ENCODE measurements around the gene LYRM2. TPM values are rescaled to one million over a fixed set of nuclear protein-coding genes. Genes with fewer than 3 reads are reported as not detected.

The LYRM2 gene
- total RNA-seq, 1 donor from 2014 or later: 27.5 TPM

DNA sequence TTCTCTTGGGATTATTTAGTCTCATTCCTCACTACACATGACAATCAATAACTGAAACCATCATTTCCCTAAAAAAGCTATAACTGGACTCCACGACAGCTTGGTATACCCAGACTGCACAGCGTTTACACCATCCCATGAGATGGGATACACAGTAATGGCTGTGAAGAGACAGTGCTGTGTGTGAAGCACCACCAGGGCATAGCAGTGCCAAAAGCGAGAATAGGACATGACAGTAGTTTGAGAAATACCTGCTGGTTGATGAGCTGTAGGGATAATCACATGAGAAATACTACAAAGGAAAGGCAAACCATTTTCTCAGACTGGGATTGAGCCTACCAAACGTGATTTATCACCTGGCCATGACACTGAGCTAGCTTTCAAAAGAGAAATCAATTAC lies 22.4 kb upstream of the LYRM2 start:
- Mint-ChIP-seq H3K4me3 (ENCODE audit: unreplicated experiment) (no peak overlapping the region), H3K27ac (ENCODE audit: unreplicated experiment) (no peak overlapping the region), H3K4me1 (ENCODE audit: low read depth) (peaks cover 10% of the 10 kb centered on the region), H3K36me3 (ENCODE audit: low read depth) (peaks cover 40% of the 10 kb centered on the region), H3K9me3 (ENCODE audit: low read depth) (no peaks in the 10 kb centered on the region), H3K27me3 (ENCODE audit: low read depth) (no peaks in the 10 kb centered on the region)
- TF ChIP-seq, protein P1, sequence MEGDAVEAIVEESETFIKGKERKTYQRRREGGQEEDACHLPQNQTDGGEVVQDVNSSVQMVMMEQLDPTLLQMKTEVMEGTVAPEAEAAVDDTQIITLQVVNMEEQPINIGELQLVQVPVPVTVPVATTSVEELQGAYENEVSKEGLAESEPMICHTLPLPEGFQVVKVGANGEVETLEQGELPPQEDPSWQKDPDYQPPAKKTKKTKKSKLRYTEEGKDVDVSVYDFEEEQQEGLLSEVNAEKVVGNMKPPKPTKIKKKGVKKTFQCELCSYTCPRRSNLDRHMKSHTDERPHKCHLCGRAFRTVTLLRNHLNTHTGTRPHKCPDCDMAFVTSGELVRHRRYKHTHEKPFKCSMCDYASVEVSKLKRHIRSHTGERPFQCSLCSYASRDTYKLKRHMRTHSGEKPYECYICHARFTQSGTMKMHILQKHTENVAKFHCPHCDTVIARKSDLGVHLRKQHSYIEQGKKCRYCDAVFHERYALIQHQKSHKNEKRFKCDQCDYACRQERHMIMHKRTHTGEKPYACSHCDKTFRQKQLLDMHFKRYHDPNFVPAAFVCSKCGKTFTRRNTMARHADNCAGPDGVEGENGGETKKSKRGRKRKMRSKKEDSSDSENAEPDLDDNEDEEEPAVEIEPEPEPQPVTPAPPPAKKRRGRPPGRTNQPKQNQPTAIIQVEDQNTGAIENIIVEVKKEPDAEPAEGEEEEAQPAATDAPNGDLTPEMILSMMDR (IDR thresholded peaks at IDR 0.05): no peak
- DNase-seq (ENCODE audit: low spot score): no peak

DNA sequence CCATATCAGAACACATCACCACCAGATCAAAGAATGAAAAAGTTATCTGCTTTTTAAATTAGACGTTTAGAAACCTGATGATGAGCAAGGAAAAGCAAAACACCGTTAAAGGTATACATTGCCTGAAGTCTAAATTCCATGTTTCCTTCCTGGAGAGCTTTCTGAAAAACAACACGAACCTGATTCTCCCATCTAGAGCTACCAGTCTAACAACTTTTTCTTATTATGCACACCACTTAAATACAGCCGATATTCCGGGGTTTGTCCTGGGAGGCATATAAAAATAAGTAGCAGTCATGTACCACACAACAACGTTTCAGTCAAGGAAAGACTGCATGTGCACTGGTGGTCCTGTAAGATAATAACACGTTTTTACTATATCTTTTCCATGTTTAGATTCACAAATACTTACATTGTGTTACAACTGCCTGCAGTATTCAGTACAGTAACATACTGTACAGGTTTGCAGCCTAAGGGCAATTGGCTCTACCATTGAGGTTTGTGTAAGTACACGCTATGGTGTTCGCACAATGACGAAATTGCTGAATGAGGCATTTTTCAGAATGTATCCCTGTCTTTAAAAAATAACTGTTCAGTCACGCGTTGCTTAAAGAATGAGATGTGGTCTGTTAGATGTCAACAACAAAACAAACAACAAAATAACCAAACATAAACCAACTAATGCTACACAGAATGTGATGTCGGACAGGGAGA lies 19.1 kb upstream of the LYRM2 start:
- Mint-ChIP-seq H3K4me3 (ENCODE audit: unreplicated experiment) (no peak overlapping the region), H3K27me3 (ENCODE audit: low read depth) (no peaks in the 10 kb centered on the region), H3K9me3 (ENCODE audit: low read depth) (no peaks in the 10 kb centered on the region), H3K4me1 (ENCODE audit: low read depth) (no peaks in the 10 kb centered on the region), H3K27ac (ENCODE audit: unreplicated experiment) (no peak overlapping the region), H3K36me3 (ENCODE audit: low read depth) (peaks cover 41% of the 10 kb centered on the region)
- DNase-seq (ENCODE audit: low spot score): no peak
- TF ChIP-seq, protein P1 (IDR thresholded peaks at IDR 0.05): no peak

DNA sequence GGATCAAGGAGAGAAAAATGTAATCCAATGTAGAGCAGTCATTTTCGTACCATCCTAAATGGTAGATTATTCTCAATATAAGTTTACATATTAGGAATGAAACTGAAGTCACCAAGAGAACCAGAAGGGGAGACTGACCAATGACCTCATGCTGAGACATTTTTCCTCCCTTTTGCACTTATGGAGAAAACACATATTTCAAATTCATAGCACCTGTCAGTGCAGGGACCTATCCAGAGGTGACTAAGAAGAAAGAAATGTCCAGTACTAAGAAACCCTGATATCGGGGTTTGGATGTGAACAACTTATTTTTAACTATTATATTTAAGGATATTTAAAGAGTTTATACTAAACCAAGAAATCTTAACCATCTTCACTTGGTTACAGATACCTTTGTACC lies 16.6 kb upstream of the LYRM2 start:
- Mint-ChIP-seq H3K4me3 (ENCODE audit: unreplicated experiment) (no peak overlapping the region), H3K4me1 (ENCODE audit: low read depth) (no peaks in the 10 kb centered on the region), H3K36me3 (ENCODE audit: low read depth) (peaks cover 34% of the 10 kb centered on the region), H3K9me3 (ENCODE audit: low read depth) (no peaks in the 10 kb centered on the region), H3K27ac (ENCODE audit: unreplicated experiment) (no peak overlapping the region), H3K27me3 (ENCODE audit: low read depth) (no peaks in the 10 kb centered on the region)
- TF ChIP-seq, protein P1 (IDR thresholded peaks at IDR 0.05): no peak
- DNase-seq (ENCODE audit: low spot score): no peak

DNA sequence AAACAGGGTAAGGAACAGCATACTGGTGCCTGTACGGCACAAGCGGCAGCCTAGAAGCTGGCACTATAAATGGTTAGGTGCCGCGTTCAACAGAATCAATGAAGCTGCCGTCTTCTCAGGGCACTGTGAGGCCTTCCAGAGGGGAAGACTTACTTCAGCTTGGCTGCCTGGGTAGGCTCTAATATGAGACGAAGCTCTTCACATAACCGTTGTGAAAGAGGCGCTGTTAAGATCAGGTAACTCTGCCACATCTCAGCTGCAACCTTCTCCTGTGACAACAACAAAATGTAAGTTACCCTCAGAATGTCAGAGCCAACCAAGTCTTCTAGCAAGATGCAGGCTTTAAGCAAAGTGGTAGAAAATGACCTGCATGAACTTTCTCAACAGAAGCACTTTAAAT lies 12.0 kb upstream of the LYRM2 start:
- DNase-seq (ENCODE audit: low spot score): no peak
- H3K27me3 Mint-ChIP-seq (ENCODE audit: low read depth): no peaks in the 10 kb centered on the region
- TF ChIP-seq, protein P1 (IDR thresholded peaks at IDR 0.05): no peak
- H3K4me3 Mint-ChIP-seq (ENCODE audit: unreplicated experiment): no peak overlapping the region
- no peak overlapping the region for H3K27ac Mint-ChIP-seq (ENCODE audit: unreplicated experiment)
- H3K36me3 Mint-ChIP-seq (ENCODE audit: low read depth): peaks cover 25% of the 10 kb centered on the region
- H3K9me3 Mint-ChIP-seq (ENCODE audit: low read depth): no peaks in the 10 kb centered on the region
- no peaks in the 10 kb centered on the region for H3K4me1 Mint-ChIP-seq (ENCODE audit: low read depth)

DNA sequence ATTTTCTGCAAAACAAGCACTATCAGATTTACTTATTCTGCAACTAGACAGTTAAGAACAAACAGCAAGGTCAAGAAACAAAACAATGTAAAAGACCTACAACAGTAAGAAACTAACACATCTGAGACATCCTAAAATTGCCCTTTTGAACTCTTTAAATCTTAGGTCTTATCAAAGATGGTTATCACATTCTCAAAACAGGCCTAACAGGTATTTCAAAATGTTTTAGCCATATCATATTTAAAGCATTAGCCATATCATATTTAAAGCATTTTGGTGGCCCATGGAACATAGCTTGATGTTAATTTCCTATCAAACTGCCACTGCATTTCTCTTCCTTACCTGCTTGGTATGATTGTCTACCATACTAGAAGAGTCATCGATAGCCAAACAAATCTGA lies 11.1 kb upstream of the LYRM2 start:
- H3K9me3 Mint-ChIP-seq (ENCODE audit: low read depth): no peaks in the 10 kb centered on the region
- no peaks in the 10 kb centered on the region for H3K27me3 Mint-ChIP-seq (ENCODE audit: low read depth)
- H3K36me3 Mint-ChIP-seq (ENCODE audit: low read depth): peaks cover 26% of the 10 kb centered on the region
- no peak for DNase-seq (ENCODE audit: low spot score)
- no peak overlapping the region for H3K4me3 Mint-ChIP-seq (ENCODE audit: unreplicated experiment)
- TF ChIP-seq, protein P1 (IDR thresholded peaks at IDR 0.05): no peak
- H3K27ac Mint-ChIP-seq (ENCODE audit: unreplicated experiment): no peak overlapping the region
- H3K4me1 Mint-ChIP-seq (ENCODE audit: low read depth): no peaks in the 10 kb centered on the region

Measured in chondrocyte (in vitro differentiated cells).